ENCODE measurements around the gene SIK3. TPM values are rescaled to one million over a fixed set of nuclear protein-coding genes. Genes with fewer than 3 reads are reported as not detected.

Gene SIK3
- total and polyA plus RNA-seq, 2 donors (not counting 3 experiments of a cell fraction or from before 2014, with no cell fraction given) = 10.3 to 21.3 TPM

DNA sequence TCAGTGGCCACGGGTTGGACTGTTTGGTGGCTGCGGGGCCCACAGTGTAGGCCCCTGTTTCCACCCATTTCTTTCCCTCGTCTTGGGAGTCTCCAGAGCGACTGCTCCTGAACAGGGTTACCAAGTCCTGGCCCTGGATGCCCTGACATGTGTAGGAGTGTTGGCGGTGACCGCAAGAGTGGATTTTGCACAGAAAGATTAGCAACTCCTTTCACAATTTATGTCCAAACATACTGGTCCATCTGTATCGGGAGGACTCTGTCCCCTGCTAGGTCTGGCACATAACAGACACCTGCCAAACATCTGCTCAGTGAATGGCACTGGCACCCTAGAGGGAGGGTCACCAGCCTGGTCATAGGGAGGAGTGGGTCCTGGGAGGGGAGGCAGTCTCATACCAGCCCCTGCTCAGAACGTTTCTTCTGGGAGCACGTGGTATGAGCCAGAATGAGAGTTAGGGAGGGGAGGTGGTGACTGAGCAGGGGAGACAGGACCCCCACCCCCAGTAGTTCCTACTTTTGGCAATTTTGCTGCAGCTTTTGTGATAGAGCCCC lies 257.4 kb downstream of the SIK3 start:
- no peak for FAIRE-seq
- Histone ChIP-seq H3K4me2 (ENCODE audit: insufficient read depth, low read length) (no peak overlapping the region), H4K20me1 (replicated peaks; ENCODE audit: control insufficient read depth, extremely low read depth, insufficient read depth, low read length) (no peaks in the 10 kb centered on the region), H3K27me3 (ENCODE audit: control insufficient read depth in 2 of 2, insufficient read depth in 2 of 2, low read length in 2 of 2) (no peaks in the 10 kb centered on the region), H3K27ac (ENCODE audit: insufficient read depth, low read depth, low read length) (no peak overlapping the region), H3K9me1 (replicated peaks; ENCODE audit: control insufficient read depth, extremely low read depth, insufficient read depth, low read length) (no peaks in the 10 kb centered on the region), H3K36me3 (ENCODE audit: control insufficient read depth in 2 of 2, extremely low read depth in 1 of 2, insufficient read depth in 2 of 2, low read length in 2 of 2) (peaks cover 0 to 4% of the 10 kb centered on the region in 2 experiments), H3K4me1 (ENCODE audit: control insufficient read depth, extremely low read depth, insufficient read depth, low read length) (no peaks in the 10 kb centered on the region), H3K9me3 (replicated peaks; ENCODE audit: control insufficient read depth, insufficient read depth, low read length) (no peaks in the 10 kb centered on the region), H3K4me3 (replicated peaks in 1 of 3; ENCODE audit: insufficient read depth in 1 of 3, low read depth in 1 of 3, low read length in 3 of 3) (no peak overlapping the region), H2AFZ (ENCODE audit: low read depth, low read length) (no peak overlapping the region), H3K9ac (replicated peaks; ENCODE audit: extremely low read depth, insufficient read depth, low read length) (no peak overlapping the region), H3K79me2 (ENCODE audit: control insufficient read depth, insufficient read depth, low read length) (no peaks in the 10 kb centered on the region)
- TF ChIP-seq MYC (IDR thresholded peaks at IDR 0.05; ENCODE audit: low read depth, low read length) = no peak
- no peak for TF ChIP-seq JUN (IDR thresholded peaks at IDR 0.05; ENCODE audit: borderline replicate concordance, insufficient read depth, insufficient read length, low read depth)
- TF ChIP-seq, protein P1, sequence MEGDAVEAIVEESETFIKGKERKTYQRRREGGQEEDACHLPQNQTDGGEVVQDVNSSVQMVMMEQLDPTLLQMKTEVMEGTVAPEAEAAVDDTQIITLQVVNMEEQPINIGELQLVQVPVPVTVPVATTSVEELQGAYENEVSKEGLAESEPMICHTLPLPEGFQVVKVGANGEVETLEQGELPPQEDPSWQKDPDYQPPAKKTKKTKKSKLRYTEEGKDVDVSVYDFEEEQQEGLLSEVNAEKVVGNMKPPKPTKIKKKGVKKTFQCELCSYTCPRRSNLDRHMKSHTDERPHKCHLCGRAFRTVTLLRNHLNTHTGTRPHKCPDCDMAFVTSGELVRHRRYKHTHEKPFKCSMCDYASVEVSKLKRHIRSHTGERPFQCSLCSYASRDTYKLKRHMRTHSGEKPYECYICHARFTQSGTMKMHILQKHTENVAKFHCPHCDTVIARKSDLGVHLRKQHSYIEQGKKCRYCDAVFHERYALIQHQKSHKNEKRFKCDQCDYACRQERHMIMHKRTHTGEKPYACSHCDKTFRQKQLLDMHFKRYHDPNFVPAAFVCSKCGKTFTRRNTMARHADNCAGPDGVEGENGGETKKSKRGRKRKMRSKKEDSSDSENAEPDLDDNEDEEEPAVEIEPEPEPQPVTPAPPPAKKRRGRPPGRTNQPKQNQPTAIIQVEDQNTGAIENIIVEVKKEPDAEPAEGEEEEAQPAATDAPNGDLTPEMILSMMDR (IDR thresholded peaks at IDR 0.05; ENCODE audit: extremely low read depth in 1 of 2, insufficient read depth in 1 of 2, low read depth in 1 of 2, low read length in 2 of 2) = no peak
- TF ChIP-seq POLR2AphosphoS5 (IDR thresholded peaks at IDR 0.05; ENCODE audit: insufficient read depth, low read depth, low read length) = no peak
- TF ChIP-seq EZH2 (IDR thresholded peaks at IDR 0.05; ENCODE audit: borderline replicate concordance, low read depth, low read length, severe bottlenecking) = no peak
- no peak for TF ChIP-seq FOS (IDR thresholded peaks at IDR 0.05; ENCODE audit: borderline replicate concordance, insufficient read depth, low read length)
- no peak for TF ChIP-seq GATA2 (IDR thresholded peaks at IDR 0.05; ENCODE audit: insufficient read depth, insufficient read length, low read depth, low read length)
- DNase-seq (ENCODE audit: low read depth, low spot score) = no peak
- intact Hi-C loops (cut with micrococcal nuclease) = no loop called here
- no TSS peak for BruUV-seq (replicated peaks)
- CTCF ChIA-PET = interaction anchor here (0.7 to 1.8 kb wide), 2 partner anchors 50 to 265 kb away, joined by 3 to 7 read pairs; partner anchors contain the start of gene APOA5
- dilution Hi-C loops (cut with MboI; ENCODE audit: extremely low pct_ligation_motif_present, low sequenced_read_pairs) = no loop called here
- POLR2A ChIA-PET = interaction anchor here (0.6 kb wide), 1 partner anchor 376 kb away, joined by 6 read pairs; no protein-coding TSS in a partner anchor

Data from endothelial cell of umbilical vein (primary cell).